Raji (cell line): ENCODE results near the gene MANBA.

ENCODE experiments used
- POLR2A ChIP-seq: IDR thresholded peaks from 2 replicates; pipeline ENCODE4 v1.6.1; 2011; ENCODE audit warnings: low read depth, low read length, control low read depth; ENCODE audit not compliant: insufficient read depth

MANBA gene

DNA sequence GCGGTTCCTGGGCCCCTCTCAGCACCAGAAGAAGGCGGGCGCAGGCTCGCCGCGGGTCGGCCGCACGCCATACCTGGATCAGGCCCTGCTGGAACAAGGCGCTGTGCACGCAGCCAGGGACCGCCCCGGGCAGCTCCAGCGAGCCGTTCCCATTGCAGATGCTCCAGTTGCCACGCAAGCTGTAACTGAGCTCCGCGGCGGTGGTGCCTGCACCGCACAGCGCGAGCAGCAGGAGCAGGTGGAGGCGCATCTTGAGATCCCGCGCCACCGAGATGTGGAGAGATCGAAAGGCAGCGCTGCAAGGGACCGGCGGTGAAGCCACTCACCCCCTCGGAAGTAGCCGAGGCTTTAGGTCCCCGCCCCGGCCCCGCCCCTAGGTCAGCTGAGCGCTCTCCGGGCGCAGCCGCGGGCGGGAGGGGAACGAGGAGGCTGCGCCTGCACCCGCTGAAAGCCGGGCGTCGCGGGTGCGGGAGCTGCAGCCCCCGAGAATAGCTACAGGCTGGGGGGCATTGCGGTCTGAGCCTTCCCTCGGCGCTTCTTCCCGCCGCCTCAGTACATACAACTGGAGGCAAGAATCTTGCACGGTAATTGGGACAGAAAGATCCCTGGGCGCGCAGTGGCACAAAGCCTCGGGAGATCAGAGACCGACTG is at the start of gene MANBA:
MANBA (minus strand) TSS at position 324 of the 651 bp plus-strand sequence; CDS start at position 250, 74 bp downstream.
- TF ChIP-seq POLR2A, result peak; percentile 98

DNA sequence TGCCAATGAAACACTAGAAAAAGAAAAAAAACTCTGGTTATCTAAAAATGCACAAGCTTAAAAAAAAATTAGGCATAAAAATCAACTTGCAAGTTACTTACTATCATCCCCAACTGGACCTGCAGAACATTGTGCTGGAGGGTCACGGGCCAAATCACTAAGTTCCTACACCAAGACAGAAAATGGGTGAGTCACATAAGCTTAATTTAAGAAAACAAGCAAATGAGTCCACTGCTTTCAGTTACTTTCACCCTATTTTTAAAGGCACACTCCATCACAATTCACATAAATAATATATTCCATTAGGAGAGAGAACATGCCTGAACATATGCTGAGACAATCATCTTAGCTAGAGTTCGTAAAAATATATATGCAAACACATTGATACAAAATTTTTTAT is 48.9 kb upstream of the MANBA start:
- TF ChIP-seq POLR2A, result no peak

DNA sequence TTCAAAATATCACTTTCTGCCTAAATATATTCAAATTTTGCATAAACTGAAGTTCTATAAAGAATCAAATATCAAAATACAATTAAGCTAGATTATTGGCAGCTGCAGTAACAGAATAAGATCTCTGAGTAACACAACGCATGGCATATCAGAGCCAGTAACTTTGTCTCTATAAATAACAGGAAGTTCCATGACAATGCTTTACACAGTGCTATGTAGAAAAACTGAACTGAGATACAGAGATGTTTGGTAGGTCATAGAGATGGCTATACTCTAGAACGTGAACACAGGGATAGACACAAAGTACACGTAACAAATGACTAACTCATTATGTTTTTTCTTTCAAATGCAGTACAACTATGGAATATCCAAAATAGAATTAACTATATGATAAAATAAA is 48.4 kb upstream of the MANBA start:
- no peak for TF ChIP-seq POLR2A

DNA sequence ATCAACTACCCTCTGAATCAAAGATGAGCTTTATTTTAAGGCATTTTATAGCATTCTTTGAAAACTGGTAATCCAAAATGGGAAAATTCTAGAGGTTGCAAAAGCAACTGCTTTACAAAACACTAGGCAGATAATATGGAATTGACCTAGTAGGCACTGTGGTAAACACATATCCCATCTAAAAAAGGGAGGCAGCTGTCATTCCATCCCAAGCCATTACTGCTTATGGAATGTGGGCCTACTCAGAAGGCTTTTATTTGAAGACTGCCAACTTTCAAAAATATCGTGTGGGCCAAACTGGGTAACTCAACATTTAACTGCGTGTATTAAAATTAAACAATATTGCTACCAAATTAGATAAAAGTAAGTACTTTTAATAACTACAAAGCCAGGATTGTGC is 47.2 kb upstream of the MANBA start:
- no peak for TF ChIP-seq POLR2A

DNA sequence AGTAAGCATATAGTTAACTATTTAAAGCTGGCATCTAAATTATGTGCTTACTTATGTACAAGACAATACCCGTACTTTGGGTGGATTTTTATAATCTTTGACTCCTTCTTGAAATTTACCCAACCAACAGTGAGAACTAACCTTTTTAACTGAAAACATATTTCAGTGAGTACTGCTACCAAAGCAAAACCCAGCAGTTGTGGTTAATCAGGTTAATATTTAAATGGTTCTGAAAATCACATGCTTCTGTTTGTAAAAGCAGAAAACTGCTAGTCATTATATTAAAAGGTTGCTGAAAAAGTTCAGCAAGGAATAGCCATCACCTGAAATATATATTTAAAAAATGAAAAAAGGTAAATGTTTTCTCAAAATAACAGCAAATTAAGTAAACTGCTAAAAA is 46.6 kb upstream of the MANBA start:
- TF ChIP-seq POLR2A, result no peak

DNA sequence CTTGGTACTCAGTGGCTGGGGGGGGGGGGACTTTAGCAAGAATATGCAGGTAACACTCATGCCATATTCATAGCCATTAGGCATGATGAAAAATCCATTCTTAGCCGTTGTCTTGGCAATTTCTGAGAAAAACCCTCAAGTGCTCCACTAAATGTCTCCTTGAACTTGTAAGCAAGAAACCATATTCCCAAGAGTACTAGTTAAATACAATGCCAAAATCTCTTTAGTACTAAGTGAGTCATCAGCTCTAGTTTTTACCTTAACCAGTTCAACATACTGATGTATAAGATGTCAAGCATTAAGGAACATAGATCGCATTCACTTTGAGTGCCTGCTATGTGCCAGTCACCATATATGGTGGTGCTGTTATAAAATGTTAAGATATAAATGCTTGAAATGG is 39.0 kb upstream of the MANBA start:
- no peak for TF ChIP-seq POLR2A

DNA sequence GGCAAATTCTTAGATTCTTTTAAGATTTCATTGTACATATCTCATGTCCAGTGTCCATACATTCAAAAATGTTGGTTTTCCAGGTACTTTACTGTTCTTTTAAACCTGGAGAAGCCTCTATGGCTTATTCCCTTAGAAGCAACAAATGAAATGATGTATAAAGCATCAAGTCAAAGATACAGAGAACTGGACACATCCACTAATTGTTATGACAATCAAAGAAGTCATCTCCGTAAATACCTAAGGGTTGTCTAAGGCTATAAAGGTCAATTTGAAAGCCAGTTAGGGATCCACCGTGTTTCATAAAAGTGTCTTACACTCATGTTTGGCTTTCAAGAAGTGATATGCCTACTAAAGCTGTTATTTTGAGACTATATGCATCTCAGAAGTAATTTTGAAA is 34.2 kb upstream of the MANBA start:
- TF ChIP-seq POLR2A, result no peak

DNA sequence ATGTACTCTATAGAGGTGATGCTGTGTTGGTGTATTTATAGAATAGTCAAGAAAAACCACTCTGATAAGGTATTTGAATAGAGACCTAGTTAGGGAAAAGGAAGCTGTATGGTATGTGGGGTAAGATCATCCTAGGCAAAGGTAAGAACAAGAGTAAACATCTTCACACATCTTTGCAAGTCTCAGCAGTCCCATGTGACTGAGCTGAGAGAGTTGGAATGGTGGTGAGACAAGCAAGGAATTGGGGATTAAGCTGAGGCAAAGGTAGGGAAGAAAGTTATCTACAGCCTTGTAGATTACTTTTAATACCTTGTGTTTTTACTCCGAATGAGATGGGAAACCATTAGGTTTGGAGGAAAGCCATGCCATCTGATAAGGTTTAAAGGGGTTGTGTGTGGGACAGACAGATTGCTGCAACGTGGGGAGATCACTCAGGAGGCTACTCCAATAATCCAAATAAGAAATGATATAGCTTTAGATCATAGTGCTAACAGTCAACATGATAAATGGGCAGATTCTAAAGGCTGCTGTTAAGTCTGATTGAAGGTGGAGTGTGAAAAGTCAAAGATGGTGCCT is 31.7 kb upstream of the MANBA start:
- TF ChIP-seq POLR2A, result no peak

DNA sequence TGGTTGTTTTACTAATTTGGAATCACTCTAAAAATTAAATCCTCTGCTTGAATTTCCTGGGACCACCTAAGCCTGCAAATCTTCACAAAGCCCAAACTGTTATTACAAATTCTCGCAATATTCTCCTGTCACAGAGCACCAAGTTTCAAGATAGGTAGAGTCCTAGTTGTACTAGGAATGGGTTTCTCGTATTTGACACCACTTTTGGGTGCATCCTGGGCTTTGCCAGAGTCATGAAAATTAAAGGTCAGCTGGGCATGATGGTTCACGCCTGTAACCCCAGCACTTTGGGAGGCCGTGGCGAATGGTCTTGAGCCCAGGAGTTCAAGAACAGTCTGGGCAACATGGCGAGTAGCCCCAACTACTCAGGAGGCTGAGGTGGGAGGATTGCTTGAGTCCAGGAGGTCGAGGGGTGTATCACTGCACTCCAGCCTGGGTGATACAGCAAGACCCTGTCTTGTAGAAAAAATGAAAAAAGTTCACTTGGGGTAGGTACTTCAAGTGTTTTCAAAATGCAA is 30.6 kb upstream of the MANBA start:
- TF ChIP-seq POLR2A, result no peak

DNA sequence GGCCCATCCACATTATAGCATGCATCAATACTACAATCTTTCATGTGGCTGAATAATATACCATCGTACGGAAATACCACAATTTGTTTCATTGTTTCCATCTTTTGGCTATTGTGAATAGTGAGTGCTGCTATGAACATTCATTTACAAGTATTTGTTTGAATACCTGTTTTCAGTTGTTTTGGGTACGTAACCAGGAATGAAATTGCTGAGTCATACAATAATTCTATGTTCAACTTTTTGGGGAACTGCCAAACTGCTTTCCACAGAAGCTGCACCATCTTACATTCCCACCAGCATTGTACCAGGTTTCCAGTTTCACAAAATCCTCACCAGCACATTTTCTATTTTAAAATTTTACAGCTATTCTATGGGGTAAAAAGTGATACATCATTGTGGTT is 28.5 kb upstream of the MANBA start:
- no peak for TF ChIP-seq POLR2A

DNA sequence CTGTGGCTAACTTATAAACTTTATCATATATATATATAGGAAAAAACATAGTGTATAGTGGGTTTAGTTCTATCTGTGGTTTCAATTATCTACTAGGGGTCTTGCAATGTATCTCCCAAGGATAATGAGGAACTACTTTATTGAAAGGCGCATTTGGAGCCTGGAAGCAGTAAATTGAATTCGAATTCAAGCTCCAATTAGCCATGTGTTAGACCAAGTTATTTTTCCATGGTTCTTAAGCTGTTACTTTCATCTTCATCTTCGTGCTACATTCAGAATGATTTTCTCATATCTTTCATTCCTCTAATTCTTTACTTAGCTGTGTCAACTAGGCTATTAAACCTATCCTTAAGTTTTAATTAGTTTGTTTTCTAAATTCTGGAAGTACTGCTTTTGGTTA is 27.2 kb upstream of the MANBA start:
- TF ChIP-seq POLR2A, result no peak

DNA sequence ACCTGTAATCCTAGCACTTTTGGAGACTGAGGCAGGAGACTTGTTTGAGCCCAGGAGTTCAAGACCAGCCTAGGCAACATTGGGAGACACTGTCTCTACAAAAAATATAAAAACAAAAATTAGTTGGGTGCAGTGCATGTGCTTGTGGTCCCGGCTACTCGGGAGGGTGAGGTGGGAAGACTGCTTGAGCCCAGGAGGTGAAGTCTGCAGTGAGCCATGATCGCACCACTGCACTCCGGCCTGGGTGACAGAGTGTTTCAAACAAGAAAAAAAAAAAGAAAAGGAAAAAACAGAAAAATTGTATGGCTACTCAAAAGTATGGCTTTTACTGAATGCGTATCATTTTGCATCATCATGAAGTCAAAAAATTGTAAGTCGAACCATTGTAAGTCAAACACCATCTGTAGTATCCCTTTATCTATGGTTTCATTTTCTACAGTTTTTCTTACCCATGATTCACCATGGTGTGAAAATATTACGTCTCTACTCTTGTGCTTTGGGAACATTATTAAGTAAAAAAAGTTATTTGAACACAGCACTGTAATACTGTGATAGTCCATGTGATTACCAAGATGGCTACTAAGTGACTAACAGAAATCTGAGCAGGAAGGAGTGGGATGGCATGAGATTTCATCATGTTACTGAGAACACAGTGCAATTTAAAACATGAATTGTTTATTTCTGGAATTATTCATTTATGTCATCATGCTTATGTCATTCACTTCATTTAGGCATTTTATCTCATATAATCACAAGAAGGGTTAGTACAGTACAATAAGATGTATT is 26.5 kb upstream of the MANBA start:
- no peak for TF ChIP-seq POLR2A

DNA sequence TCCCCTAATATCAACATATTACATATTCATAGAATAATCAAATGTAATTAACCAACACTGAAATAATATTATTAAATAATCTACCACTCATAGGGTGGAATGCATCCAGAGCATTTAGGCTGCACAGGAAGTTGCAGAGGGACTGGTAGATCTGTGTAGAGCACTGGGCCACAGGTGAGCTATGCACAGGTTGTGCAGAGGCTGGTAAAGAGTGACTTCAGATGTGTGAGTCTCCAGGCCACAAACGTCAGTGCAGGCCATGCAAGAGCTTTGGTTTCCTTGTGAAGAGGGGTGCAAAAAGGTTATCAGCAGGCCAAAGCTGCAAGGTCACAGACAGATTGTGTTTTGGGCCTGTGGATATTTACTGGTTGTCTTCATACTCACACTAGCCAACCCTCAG is 25.5 kb upstream of the MANBA start:
- TF ChIP-seq POLR2A, result no peak

DNA sequence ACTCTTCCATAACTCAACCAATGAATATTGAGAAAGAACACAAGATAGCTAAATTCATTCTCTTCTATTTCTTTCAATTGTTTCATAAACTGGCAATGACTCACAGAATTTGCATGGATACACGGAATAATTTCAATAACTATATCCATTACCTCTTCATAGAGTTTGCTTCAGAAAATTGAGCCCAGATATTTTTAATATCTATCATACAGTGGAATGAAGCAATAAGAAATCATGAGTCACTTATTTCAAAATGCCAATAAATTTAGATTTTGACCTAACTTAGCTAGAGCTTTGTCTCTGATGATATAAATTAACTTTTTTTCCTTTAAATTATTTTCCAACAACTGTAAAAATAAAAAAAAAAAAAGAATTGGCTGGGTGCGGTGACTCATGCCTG is 22.2 kb upstream of the MANBA start:
- no peak for TF ChIP-seq POLR2A

DNA sequence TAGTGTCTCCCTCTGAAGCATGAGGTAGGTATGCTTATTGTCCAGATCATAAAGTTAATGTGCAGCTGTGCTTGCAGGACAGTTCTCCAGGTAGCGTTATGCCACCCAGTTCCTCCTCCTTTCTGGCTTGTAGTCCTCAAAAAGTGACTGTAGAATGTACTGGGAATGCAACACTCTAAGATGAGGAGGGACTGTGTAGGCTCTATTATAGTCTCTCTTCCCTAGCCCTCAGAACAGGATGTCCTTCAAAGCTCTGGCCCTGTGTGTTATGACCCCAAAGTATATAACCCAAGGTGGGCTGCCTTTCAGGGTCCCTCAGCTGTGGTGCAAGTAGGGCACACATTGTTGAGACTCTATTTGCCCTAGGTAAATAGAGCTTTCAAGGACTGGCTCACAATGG is 20.8 kb upstream of the MANBA start:
- TF ChIP-seq POLR2A, result no peak
